HFFc6 (cell line): ENCODE measurements around the gene PIK3CA. TPM values are rescaled to one million over a fixed set of nuclear protein-coding genes. Genes with fewer than 3 reads are reported as not detected.
"Not testable (repeated sequence)": the region's sequence is repeated elsewhere in the genome, so short reads cannot be mapped to it uniquely, and the experiment has no call there.

Experiments
- DNase-seq: peaks from one replicate; pipeline ENCODE4 v3.0.0-alpha.2; 2018
- H3K27ac Mint-ChIP-seq: 2 replicates; pipeline ENCODE4 v1.8.0; 2020; ENCODE audit warnings: mild to moderate bottlenecking, mixed read lengths
- H3K27me3 Mint-ChIP-seq: 2 replicates; pipeline ENCODE4 v1.8.0; 2021; ENCODE audit warnings: mild to moderate bottlenecking, moderate library complexity, mixed read lengths; ENCODE audit not compliant: insufficient read depth
- H3K36me3 Mint-ChIP-seq: 2 replicates; pipeline ENCODE4 v1.8.0; 2021; ENCODE audit warnings: low read depth, mixed read lengths
- H3K4me1 Mint-ChIP-seq: 2 replicates; pipeline ENCODE4 v1.8.0; 2020; ENCODE audit warnings: low read depth, mixed read lengths
- H3K4me3 Mint-ChIP-seq: 2 replicates; pipeline ENCODE4 v1.8.0; 2020; ENCODE audit warnings: mild to moderate bottlenecking, moderate library complexity, mixed read lengths
- H3K9me3 Mint-ChIP-seq: 2 replicates; pipeline ENCODE4 v1.8.0; 2020; ENCODE audit warnings: mild to moderate bottlenecking, mixed read lengths
- CTCF ChIP-seq: fragments of 200-600 bp; sonication (generic); IDR thresholded peaks from 2 replicates; pipeline ENCODE4 v1.5.0; 2021; ENCODE audit warnings: antibody characterized with exemption, mild to moderate bottlenecking
- total RNA-seq, 6 experiments: library from RNA; stranded (reverse); fragmentation: NEBNext Ultra II Directional; extraction: Animal tissue kit (Norgen Biotek cat#: 25700); gene quantifications; 2 replicates in 1 of 6; 3 replicates in 5 of 6; pipeline ENCODE4 v1.2.3, GENCODE V29; 2021

PIK3CA gene
- total RNA-seq, 6 experiments from 2014 or later = 16.1 to 21.2 (median 19.7) TPM

DNA sequence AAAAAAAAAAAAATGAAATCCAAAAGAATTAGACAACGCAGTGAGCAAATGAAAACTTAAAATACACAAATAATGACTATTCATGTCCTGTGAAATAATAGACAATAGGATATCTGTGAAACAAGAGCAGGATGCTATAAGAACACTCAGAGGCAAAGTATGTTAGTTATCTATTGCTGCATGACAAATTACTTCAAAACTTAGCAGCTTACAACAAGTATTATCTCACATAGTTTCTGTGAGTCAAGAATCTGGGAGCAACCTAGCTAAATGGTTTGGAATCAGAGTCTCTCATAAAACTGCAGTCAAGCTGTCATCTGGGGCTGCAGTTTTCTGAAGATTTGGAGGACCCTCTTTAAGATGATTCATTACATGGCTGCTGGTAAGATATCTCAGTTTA, 40.1 kb upstream of the PIK3CA start:
- H3K36me3 Mint-ChIP-seq = peaks cover 7% of the 10 kb centered on the region; the same call in 1 of the 2 replicates
- TF ChIP-seq CTCF = no peak
- H3K9me3 Mint-ChIP-seq = peaks cover 12% of the 10 kb centered on the region
- peaks cover 58% of the 10 kb centered on the region for H3K4me1 Mint-ChIP-seq
- no peaks in the 10 kb centered on the region for H3K27me3 Mint-ChIP-seq
- H3K27ac Mint-ChIP-seq = peak overlapping the region; percentile 37
- peak overlapping the region; percentile 17 for H3K4me3 Mint-ChIP-seq
- peak; percentile 79 for DNase-seq

DNA sequence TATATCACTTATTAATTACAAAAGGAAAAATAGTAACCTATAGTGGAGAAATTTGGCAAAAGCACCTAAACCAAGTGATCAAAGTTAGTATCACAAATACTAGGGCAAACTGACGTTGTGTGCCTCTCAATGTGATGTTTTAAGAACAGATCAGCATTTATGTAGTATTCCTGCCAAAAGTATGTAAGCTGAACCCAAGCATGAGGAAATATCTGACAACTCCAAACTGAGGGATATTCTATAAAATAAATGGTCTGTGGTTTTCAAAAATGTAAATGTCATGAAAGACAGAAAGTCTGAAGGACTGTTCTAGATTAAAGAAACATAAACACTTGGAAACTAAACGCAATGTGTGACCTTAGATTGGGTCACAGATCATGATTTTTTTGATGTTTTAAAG, 34.3 kb upstream of the PIK3CA start:
- Mint-ChIP-seq H3K4me3 (no peak overlapping the region), H3K4me1 (peaks cover 62% of the 10 kb centered on the region), H3K9me3 (peaks cover 8% of the 10 kb centered on the region), H3K36me3 (peaks cover 5% of the 10 kb centered on the region), H3K27ac (no peak overlapping the region), H3K27me3 (no peaks in the 10 kb centered on the region)
- TF ChIP-seq CTCF = no peak
- DNase-seq = no peak

DNA sequence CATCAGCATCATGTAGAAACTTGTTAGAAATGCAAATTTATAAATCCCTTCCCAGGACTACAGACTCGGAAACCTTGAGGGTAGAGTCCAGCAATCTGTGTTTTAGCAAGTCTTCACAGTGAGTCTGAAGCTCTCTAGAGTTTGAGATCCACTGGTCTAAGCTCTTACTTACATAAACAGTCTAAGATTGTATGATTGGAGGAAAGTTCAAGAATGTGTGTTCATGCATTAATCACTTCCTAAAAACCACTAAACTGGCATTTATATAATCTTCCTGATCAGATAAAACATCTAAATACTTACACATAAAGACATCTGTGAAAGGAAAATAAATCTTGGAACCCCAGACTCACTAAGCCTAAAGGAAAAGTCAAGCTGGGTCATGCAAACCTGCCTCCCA, 32.7 kb upstream of the PIK3CA start:
- peak; percentile 61 for DNase-seq
- H3K36me3 Mint-ChIP-seq, H3K9me3 Mint-ChIP-seq, H3K27me3 Mint-ChIP-seq: not testable (repeated sequence)
- Mint-ChIP-seq H3K4me1 (peaks cover 58% of the 10 kb centered on the region), H3K27ac (peak overlapping the region; percentile 30), H3K4me3 (peak overlapping the region; percentile 18; the same call in 1 of the 2 replicates)

- H3K4me3 Mint-ChIP-seq = no peak overlapping the region
- H3K27me3 Mint-ChIP-seq = no peaks in the 10 kb centered on the region
- H3K4me1 Mint-ChIP-seq = peaks cover 49% of the 10 kb centered on the region
- DNase-seq = no peak
- H3K9me3 Mint-ChIP-seq = peaks cover 6% of the 10 kb centered on the region
- H3K27ac Mint-ChIP-seq = no peak overlapping the region
- no peak for TF ChIP-seq CTCF
- H3K36me3 Mint-ChIP-seq = peaks cover 6% of the 10 kb centered on the region
These were observed 31.3 kb upstream of the PIK3CA start for GRCh38 chr3:179116816-179117215.

GRCh38 chr3:179132191-179132890, 15.8 kb upstream of the PIK3CA start:
- not testable (repeated sequence) for H3K27me3 Mint-ChIP-seq, H3K9me3 Mint-ChIP-seq, DNase-seq, H3K4me3 Mint-ChIP-seq, H3K36me3 Mint-ChIP-seq, H3K4me1 Mint-ChIP-seq, H3K27ac Mint-ChIP-seq

DNA sequence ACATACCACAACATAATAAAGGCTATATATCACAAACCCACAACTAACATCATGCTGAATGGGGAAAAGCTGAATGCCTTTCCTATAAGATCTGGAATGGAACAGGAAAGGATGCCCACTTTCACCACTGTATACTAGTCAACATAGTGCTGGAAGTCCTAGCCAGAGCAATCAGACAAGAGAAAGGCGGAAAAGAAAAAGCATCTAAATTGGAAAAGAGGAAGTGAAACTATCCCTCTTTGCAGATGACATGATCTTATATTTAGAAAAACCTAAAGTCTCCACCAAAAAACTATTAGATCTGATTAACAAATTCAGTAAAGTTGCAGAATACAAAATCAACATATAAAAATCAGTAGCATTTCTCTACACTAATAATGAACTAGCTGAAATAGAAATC, 14.6 kb upstream of the PIK3CA start:
- Mint-ChIP-seq H3K9me3 (peaks cover 8% of the 10 kb centered on the region), H3K27me3 (peaks cover 14% of the 10 kb centered on the region), H3K4me3 (no peak overlapping the region), H3K27ac (no peak overlapping the region), H3K4me1 (no peaks in the 10 kb centered on the region), H3K36me3 (no peaks in the 10 kb centered on the region)
- TF ChIP-seq CTCF = no peak
- no peak for DNase-seq
